K562 (cell line): ENCODE results near the gene TIMP4. TPM values are rescaled to one million over a fixed set of nuclear protein-coding genes. Genes with fewer than 3 reads are reported as not detected.

Source experiments
- ATAC-seq: fragments of 200-7000 bp; cut with Tn5 transposase; 3 replicates; pipeline ENCODE4 v1.9.1; 2020; ENCODE audit warnings: moderate library complexity
- BruUV-seq: library from RNA; stranded (reverse); fragments of 400-500 nt; replicated peaks from 2 replicates; lab custom pipeline; 2021; lab: Mats Ljungman, UMichigan
- CTCF ChIA-PET: fragments of 300-600 bp; formaldehyde crosslinking; extraction: SDS; loops from one replicate; lab custom pipeline; 2021; ENCODE audit warnings: low intra/inter-chr PET ratio; lab: Yijun Ruan, JAX
- POLR2A ChIA-PET: fragments of 300-600, 350-650 bp; sonication (Branson Sonifier 250); formaldehyde crosslinking; extraction: SDS; loops from one replicate; lab custom pipeline; 2021; ENCODE audit warnings: antibody characterized with exemption, inconsistent platforms; lab: Yijun Ruan, JAX
- DNase-seq, 4 experiments: peaks; one replicate each; pipeline versions ENCODE4 v3.0.0 to v3.0.0-alpha.2; 2011 to 2018; ENCODE audit warnings: low spot score in 3 of 4, mixed read lengths in 3 of 4; ENCODE audit errors: extremely low read depth in 1 of 4
- FAIRE-seq: peaks from 2 replicates; lab custom pipeline; 2011; peaks lifted over from hg19 to GRCh38; lab: Jason Lieb, UNC
- H2AFZ ChIP-seq: 2 replicates; pipeline ENCODE4 v1.6.0; 2011; ENCODE audit warnings: low read depth, low read length, control low read depth, inconsistent platforms
- H3K27ac ChIP-seq: fragments of 200-600 bp; 3 replicates; pipeline ENCODE4 v1.8.0; 2011; ENCODE audit warnings: low read depth, mild to moderate bottlenecking, control low read depth, inconsistent platforms, low read length, moderate library complexity, mixed read lengths; ENCODE audit errors: extremely low read depth
- H3K27me3 ChIP-seq, 2 experiments: fragments of 300-600 bp in 1 of 2; 2 replicates in 1 of 2; 3 replicates in 1 of 2; pipeline versions ENCODE4 v1.6.0 to v1.8.0; 2011; ENCODE audit warnings: inconsistent platforms in 2 of 2, low read length in 2 of 2, mild to moderate bottlenecking in 1 of 2, mixed read lengths in 1 of 2, moderate library complexity in 1 of 2; ENCODE audit not compliant: control insufficient read depth in 2 of 2, insufficient read depth in 2 of 2
- H3K36me3 ChIP-seq: fragments of 300-600 bp; 3 replicates; pipeline ENCODE4 v1.8.0; 2011; ENCODE audit warnings: mild to moderate bottlenecking, low read length, inconsistent platforms; ENCODE audit not compliant: control insufficient read depth, insufficient read depth
- H3K4me1 ChIP-seq, 2 experiments: fragments of 200-600 bp in 1 of 2; replicated peaks in 1 of 2; 2 replicates in 1 of 2; 3 replicates in 1 of 2; pipeline versions ENCODE4 v1.5.1 to v1.8.0; 2011; ENCODE audit warnings: inconsistent platforms in 2 of 2, low read length in 2 of 2, mild to moderate bottlenecking in 1 of 2, mixed read lengths in 1 of 2, moderate library complexity in 1 of 2; ENCODE audit not compliant: control insufficient read depth in 2 of 2, insufficient read depth in 2 of 2
- H3K4me2 ChIP-seq: 2 replicates; pipeline ENCODE4 v1.6.1; 2011; ENCODE audit warnings: low read length, control low read depth, inconsistent platforms, mixed read lengths; ENCODE audit not compliant: insufficient read depth
- H3K4me3 ChIP-seq: fragments of 200-600 bp; sonication (generic), shearing (Covaris generic); 2 replicates; pipeline ENCODE4 v1.5.1; 2016; ENCODE audit warnings: control low read depth, inconsistent platforms
- H3K79me2 ChIP-seq: fragments of 200-600 bp; 3 replicates; pipeline ENCODE4 v1.8.0; 2011; ENCODE audit warnings: low read length, inconsistent platforms; ENCODE audit not compliant: control insufficient read depth, insufficient read depth
- H3K9ac ChIP-seq, 2 experiments: 2 replicates each; pipeline versions ENCODE4 v1.6.0 to v1.6.1; 2011; ENCODE audit warnings: low read depth in 2 of 2, low read length in 2 of 2, control low read depth in 1 of 2, inconsistent platforms in 1 of 2, mild to moderate bottlenecking in 1 of 2, mixed read lengths in 1 of 2; ENCODE audit not compliant: insufficient read depth in 1 of 2
- H3K9me1 ChIP-seq: one replicate; pipeline ENCODE4 v1.6.0; 2011; ENCODE audit warnings: inconsistent platforms, mild to moderate bottlenecking, low read length, moderate library complexity; ENCODE audit not compliant: control insufficient read depth, insufficient read depth
- H3K9me3 ChIP-seq: replicated peaks from 2 replicates; pipeline ENCODE4 v1.5.1; 2011; ENCODE audit warnings: low read depth, low read length, inconsistent platforms; ENCODE audit not compliant: control insufficient read depth, insufficient read depth
- H4K20me1 ChIP-seq: replicated peaks from 2 replicates; pipeline ENCODE4 v1.6.1; 2011; ENCODE audit warnings: low read length, inconsistent platforms, mixed read lengths; ENCODE audit not compliant: control insufficient read depth, insufficient read depth
- CBX3 ChIP-seq, 2 experiments: IDR thresholded peaks; 1 replicate in 1 of 2; 2 replicates in 1 of 2; pipeline ENCODE4 v1.6.1; 2012; ENCODE audit warnings: inconsistent platforms in 2 of 2, low read length in 2 of 2, borderline replicate concordance in 1 of 2, control low read depth in 1 of 2
- CCNT2 ChIP-seq: IDR thresholded peaks from 2 replicates; pipeline ENCODE4 v1.6.1; 2011; ENCODE audit warnings: borderline replicate concordance, low read depth, mild to moderate bottlenecking, moderate library complexity, mixed read lengths, low read length; ENCODE audit not compliant: insufficient read length; ENCODE audit errors: extremely low read depth
- CGGBP1 ChIP-seq: fragments of 250-450 bp; sonication (Bioruptor Pico); IDR thresholded peaks from 2 replicates; pipeline ENCODE4 v1.9.0; 2021; ENCODE audit warnings: mild to moderate bottlenecking
- JUN ChIP-seq, 2 experiments: sonication (generic) in 1 of 2; formaldehyde crosslinking in 1 of 2; IDR thresholded peaks; 2 replicates each; pipeline versions ENCODE4 v1.6.1 to v1.8.0; 2012 to 2022; ENCODE audit warnings: borderline replicate concordance in 2 of 2, mild to moderate bottlenecking in 2 of 2, improper control_type of control experiment in 1 of 2, low read depth in 1 of 2, low read length in 1 of 2, missing genetic modification reagents in 1 of 2
- POLR3G ChIP-seq: IDR thresholded peaks from 2 replicates; pipeline ENCODE4 v1.6.1; 2011; ENCODE audit not compliant: insufficient read length, insufficient replicate concordance; ENCODE audit errors: extremely low read depth
- ZFP36 ChIP-seq: fragments of 150-350 bp; IDR thresholded peaks from 2 replicates; pipeline ENCODE4 v1.6.1; 2018; ENCODE audit warnings: low read length, low read depth; ENCODE audit not compliant: partially characterized antibody
- ZNF318 ChIP-seq, 2 experiments: fragments of 450-650 bp; IDR thresholded peaks; 2 replicates each; pipeline ENCODE4 v1.6.1; 2016; ENCODE audit warnings: mild to moderate bottlenecking in 2 of 2, borderline replicate concordance in 1 of 2, low read depth in 1 of 2, moderate library complexity in 1 of 2
- ZNF41 ChIP-seq: fragments of 250-450 bp; sonication (Bioruptor Pico); conservative IDR thresholded peaks from 2 replicates; pipeline ENCODE4 v1.4.0; 2020; ENCODE audit warnings: mild to moderate bottlenecking
- ZNF449 ChIP-seq: fragments of 250-450 bp; sonication (Bioruptor Pico); IDR thresholded peaks from 2 replicates; pipeline ENCODE4 v1.8.0; 2022; ENCODE audit warnings: moderate library complexity, mild to moderate bottlenecking, inconsistent platforms
- WGBS: fragments of 100-300 bp; shearing (Covaris generic); methylation state at CpG from one replicate; pipeline ENCODE4 v1.1.6; 2016; ENCODE audit warnings: low coverage, mixed read lengths; ENCODE audit not compliant: insufficient coverage; ENCODE audit errors: missing lambda C conversion rate; 5-methylcytosine and 5-hydroxymethylcytosine counted together
- in situ Hi-C: fragments of 300-500 bp; cut with MboI; formaldehyde crosslinking; loops from 4 replicates; pipeline ENCODE4 v1.15.0; 2018; ENCODE audit warnings: inconsistent platforms, mixed read lengths
- intact Hi-C: fragments of 100-400 bp; cut with micrococcal nuclease; formaldehyde crosslinking; loops from 2 replicates; pipeline ENCODE4 v1.14.2; 2022
- polyA plus RNA-seq, 8 experiments: library from polyadenylated mRNA; depleted of rRNA in 4 of 8; stranded (reverse) in 5 of 8; unstranded in 3 of 8; fragments of >200 nt; fragmentation: Nextera tagmentation in 2 of 8; fragmentation: Illumina TruSeq in 1 of 8; extraction: Ambion mirVana in 2 of 8; extraction: Trizol in 1 of 8; gene quantifications; 2 replicates each; pipeline versions ENCODE4 v1.2.1 to v1.2.3, GENCODE V29; 2011 to 2014; ENCODE audit warnings: inconsistent platforms in 1 of 8, missing spikeins in 1 of 8
- total RNA-seq, 7 experiments: library from RNA; depleted of rRNA in 6 of 7; stranded (reverse); fragments of >200 nt in 6 of 7; fragmentation: Illumina TruSeq in 2 of 7; extraction: Trizol in 2 of 7; gene quantifications; 2 replicates each; pipeline versions ENCODE4 v1.2.1 to v1.2.3, GENCODE V29; 2011 to 2021; ENCODE audit warnings: low replicate concordance in 1 of 7

Gene TIMP4
- total and polyA plus RNA-seq, 9 of the 15 experiments (the other 6 are each of a cell fraction or from before 2014, with no cell fraction given): 0.03 to 0.07 TPM; not detected in 7

- Histone ChIP-seq H3K36me3 (no peaks in the 10 kb centered on the region), H3K9ac (no peak overlapping the region), H3K4me2 (no peak overlapping the region), H3K27me3 (peaks cover 0 to 29% of the 10 kb centered on the region in 2 experiments; a peak in 2 of 5 replicates), H4K20me1 (no peaks in the 10 kb centered on the region), H3K9me1 (no peaks in the 10 kb centered on the region), H3K4me1 (peaks cover 3 to 40% of the 10 kb centered on the region in 2 experiments; a peak in 4 of 5 replicates), H3K4me3 (no peak overlapping the region), H3K79me2 (no peaks in the 10 kb centered on the region), H2AFZ (no peak overlapping the region), H3K9me3 (no peaks in the 10 kb centered on the region), H3K27ac (no peak overlapping the region)
- ATAC-seq (no peak), DNase-seq (no peak), FAIRE-seq (no peak)
- ChIA-PET CTCF (no interaction called here), POLR2A (no interaction called here)
- WGBS: 21% methylated on average over 5 of the region's 5 CpGs
- no TSS peak for BruUV-seq
- in situ Hi-C loops (no loop called here), intact Hi-C loops (no loop called here)
- TF ChIP-seq ZNF449: no peak
- no peak for TF ChIP-seq CCNT2
- TF ChIP-seq CGGBP1 (CRISPR knock-in tag): no peak
- no peak for TF ChIP-seq POLR3G
- no peak for TF ChIP-seq JUN (IDR thresholded peaks at IDR 0.05; ENCODE audit: borderline replicate concordance, low read depth, low read length)
- TF ChIP-seq JUN (CRISPR knock-in tag; IDR thresholded peaks at IDR 0.05; ENCODE audit: borderline replicate concordance): no peak
- TF ChIP-seq ZNF41 (CRISPR knock-in tag): no peak
- TF ChIP-seq CBX3 (IDR thresholded peaks at IDR 0.05; ENCODE audit: borderline replicate concordance in 1 of 2, low read length in 2 of 2): no peak
- no peak for TF ChIP-seq ZNF318 (IDR thresholded peaks at IDR 0.05; ENCODE audit: borderline replicate concordance in 1 of 2, low read depth in 1 of 2)
- TF ChIP-seq ZFP36: no peak
Measured at GRCh38 chr3:12191559-12191958, 32.8 kb upstream of the TIMP4 start.
